HG03460 (cell line): ENCODE results near the gene KTN1.

Experiments used
- ATAC-seq: cut with Tn5 transposase; IDR thresholded peaks from one replicate; pipeline ENCODE4 v1.9.1; 2021; ENCODE audit not compliant: unreplicated experiment

KTN1 gene

GRCh38 chr14:55609681-55610080, 29.7 kb downstream of the KTN1 start:
- ATAC-seq: no peak

- ATAC-seq: no peak
Observed at GRCh38 chr14:55610713-55611370, 30.8 kb downstream of the KTN1 start.

- no peak for ATAC-seq
Observed at GRCh38 chr14:55611859-55612258, 31.9 kb downstream of the KTN1 start.

- ATAC-seq: no peak
Observed at GRCh38 chr14:55614304-55614703, 34.3 kb downstream of the KTN1 start.

GRCh38 chr14:55620277-55620676, 40.3 kb downstream of the KTN1 start:
- ATAC-seq: no peak

GRCh38 chr14:55620981-55621380, 41.0 kb downstream of the KTN1 start:
- ATAC-seq: no peak

GRCh38 chr14:55621391-55621790, 41.4 kb downstream of the KTN1 start:
- no peak for ATAC-seq

GRCh38 chr14:55624913-55625312, 44.9 kb downstream of the KTN1 start:
- ATAC-seq: no peak

GRCh38 chr14:55625481-55625880, 45.5 kb downstream of the KTN1 start:
- no peak for ATAC-seq

GRCh38 chr14:55626131-55626530, 46.1 kb downstream of the KTN1 start:
- ATAC-seq: no peak

- no peak for ATAC-seq
Observed at GRCh38 chr14:55628426-55628825, 48.4 kb downstream of the KTN1 start.

- no peak for ATAC-seq
Observed at GRCh38 chr14:55638665-55639064, 58.7 kb downstream of the KTN1 start.

GRCh38 chr14:55641290-55641689, 61.3 kb downstream of the KTN1 start:
- no peak for ATAC-seq

- ATAC-seq: no peak
Observed at GRCh38 chr14:55641954-55642353, 61.9 kb downstream of the KTN1 start.

- no peak for ATAC-seq
Observed at GRCh38 chr14:55645145-55645544, 65.1 kb downstream of the KTN1 start.

- ATAC-seq: no peak
Observed at GRCh38 chr14:55645845-55646832, 66.1 kb downstream of the KTN1 start.

GRCh38 chr14:55650992-55651391, 71.0 kb downstream of the KTN1 start:
- ATAC-seq: no peak

GRCh38 chr14:55654243-55654642, 74.2 kb downstream of the KTN1 start:
- no peak for ATAC-seq

- ATAC-seq: no peak
Observed at GRCh38 chr14:55661029-55661428, 81.0 kb downstream of the KTN1 start.

GRCh38 chr14:55662752-55663151, 82.7 kb downstream of the KTN1 start:
- ATAC-seq: no peak

GRCh38 chr14:55665067-55665675, 85.2 kb downstream of the KTN1 start:
- ATAC-seq: no peak

GRCh38 chr14:55667801-55668200, 87.8 kb downstream of the KTN1 start:
- no peak for ATAC-seq
